Measurements from ENCODE around the gene SLC24A4.

The SLC24A4 gene

GRCh38 chr14:92500491-92500941, 177.6 kb downstream of the SLC24A4 start:
- DNase-seq (ENCODE audit: low read depth in 2 of 2), result no peak

GRCh38 chr14:92501891-92502351, 179.0 kb downstream of the SLC24A4 start:
- no peak for DNase-seq (ENCODE audit: low read depth in 2 of 2)

GRCh38 chr14:92502541-92503286, 179.7 kb downstream of the SLC24A4 start:
- no peak for DNase-seq (ENCODE audit: low read depth in 2 of 2)

- no peak for DNase-seq (ENCODE audit: low read depth in 2 of 2)
Observed at GRCh38 chr14:92503756-92504491, 181.0 kb downstream of the SLC24A4 start.

- DNase-seq (ENCODE audit: low read depth in 2 of 2), result no peak
Observed at GRCh38 chr14:92505826-92506225, 182.9 kb downstream of the SLC24A4 start.

- no peak for DNase-seq (ENCODE audit: low read depth in 2 of 2)
Observed at GRCh38 chr14:92506231-92506630, 183.3 kb downstream of the SLC24A4 start.

GRCh38 chr14:92507174-92507768, 184.3 kb downstream of the SLC24A4 start:
- no peak for DNase-seq (ENCODE audit: low read depth in 2 of 2)

GRCh38 chr14:92510972-92511371, 188.0 kb downstream of the SLC24A4 start:
- no peak for DNase-seq (ENCODE audit: low read depth in 2 of 2)

GRCh38 chr14:92511453-92512238, 188.7 kb downstream of the SLC24A4 start:
- DNase-seq (ENCODE audit: low read depth in 2 of 2), result no peak

GRCh38 chr14:92512807-92513203, 189.8 kb downstream of the SLC24A4 start:
- DNase-seq (ENCODE audit: low read depth in 2 of 2), result no peak

GRCh38 chr14:92513204-92513965, 190.4 kb downstream of the SLC24A4 start, which contains the start of gene RIN3:
RIN3 (plus strand) TSS chr14:92513781; CDS start chr14:92513933, 152 bp downstream.
- peak; percentile 19 to 33 for DNase-seq (ENCODE audit: low read depth in 2 of 2)

GRCh38 chr14:92513966-92514843, 191.2 kb downstream of the SLC24A4 start:
- DNase-seq (ENCODE audit: low read depth in 2 of 2), result peak; percentile 26 to 27

- DNase-seq (ENCODE audit: low read depth in 2 of 2), result no peak
Observed at GRCh38 chr14:92514844-92515514, 192.0 kb downstream of the SLC24A4 start.

- no peak for DNase-seq (ENCODE audit: low read depth in 2 of 2)
Observed at GRCh38 chr14:92515546-92516343, 192.8 kb downstream of the SLC24A4 start.

- no peak for DNase-seq (ENCODE audit: low read depth in 2 of 2)
Observed at GRCh38 chr14:92516344-92516965, 193.5 kb downstream of the SLC24A4 start.

GRCh38 chr14:92516966-92517506, 194.1 kb downstream of the SLC24A4 start:
- peak in 1 of 2 donors; percentile 21 for DNase-seq (ENCODE audit: low read depth in 2 of 2)

GRCh38 chr14:92517761-92518160, 194.8 kb downstream of the SLC24A4 start:
- DNase-seq (ENCODE audit: low read depth in 2 of 2), result no peak
